22Rv1 (cell line): ENCODE measurements around the gene STOX2.

Experiments used
- CTCF ChIP-seq: fragments of 450-650 bp; IDR thresholded peaks from 2 replicates; pipeline ENCODE4 v1.5.1; 2017; ENCODE audit warnings: mild to moderate bottlenecking
- ZFX ChIP-seq: fragments of 450-650 bp; IDR thresholded peaks from 2 replicates; pipeline ENCODE4 v1.6.1; 2017; ENCODE audit warnings: antibody characterized with exemption, borderline replicate concordance

GRCh38 chr4:184028561-184029374, 123.7 kb downstream of the STOX2 start:
- no peak for TF ChIP-seq CTCF
- TF ChIP-seq ZFX, result no peak
